Measurements from ENCODE around the gene CSE1L. TPM values are rescaled to one million over a fixed set of nuclear protein-coding genes. Genes with fewer than 3 reads are reported as not detected.
"Not testable (repeated sequence)": the region's sequence is repeated elsewhere in the genome, so short reads cannot be mapped to it uniquely, and the experiment has no call there.

CSE1L gene
- total RNA-seq, 4 donors from 2014 or later: 32.8 to 88.9 (median 70.1) TPM

DNA sequence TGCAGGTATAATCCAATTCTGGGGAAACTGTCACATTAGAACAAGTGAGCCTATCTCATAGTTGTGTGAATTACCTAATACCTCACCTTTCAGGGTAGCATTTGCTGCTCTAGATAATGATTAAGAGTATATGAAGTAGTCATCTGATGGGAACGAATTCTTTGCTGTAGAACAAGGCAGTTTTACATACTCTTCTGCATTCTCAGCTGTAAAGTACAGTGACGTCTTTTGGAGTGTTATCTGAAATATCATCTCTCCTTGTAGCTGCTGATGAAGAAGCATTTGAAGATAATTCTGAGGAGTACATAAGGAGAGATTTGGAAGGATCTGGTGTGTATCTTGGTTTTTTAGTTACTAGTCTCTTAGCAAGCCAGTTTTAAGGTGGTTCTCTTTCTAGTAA is 28.4 kb downstream of the CSE1L start:
- Histone ChIP-seq H3K4me1 (no peaks in the 10 kb centered on the region), H3K27ac (no peak overlapping the region), H3K36me3 (peaks cover 13 to 100% (median 39%) of the 10 kb centered on the region in 3 donors), H3K4me3 (no peak overlapping the region), H3K9me3 (no peaks in the 10 kb centered on the region), H3K27me3 (no peaks in the 10 kb centered on the region)
- no peak for DNase-seq
- intact Hi-C loops (cut with DNase I): no loop called here
- no peak for TF ChIP-seq POLR2A (IDR thresholded peaks at IDR 0.05)
- TF ChIP-seq CTCF (IDR thresholded peaks at IDR 0.05): no peak
- 82 to 94% methylated on average over 1 to 2 of the region's 2 CpGs for WGBS, 2 donors

DNA sequence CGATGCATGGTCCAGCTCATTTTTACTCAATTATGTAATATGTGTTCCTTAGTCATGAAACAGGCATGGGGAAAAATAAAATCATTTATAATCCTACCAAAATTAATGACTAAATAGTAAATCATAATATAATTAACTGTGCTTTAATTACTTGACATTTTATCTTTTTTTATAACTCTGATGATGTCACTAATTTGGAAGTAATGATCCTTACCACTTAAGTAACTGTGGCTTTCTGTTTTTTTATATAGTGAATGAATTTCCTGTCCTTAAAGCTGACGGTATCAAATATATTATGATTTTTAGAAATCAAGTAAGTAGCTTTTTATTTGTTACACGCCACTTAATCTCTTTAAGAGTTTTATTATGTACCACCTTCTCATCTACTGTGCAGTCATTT is 32.2 kb downstream of the CSE1L start:
- no peaks in the 10 kb centered on the region for H3K9me3 ChIP-seq
- 89 to 90% methylated on average over 3 of the region's 3 CpGs for WGBS, 2 donors
- H3K27me3 ChIP-seq: no peaks in the 10 kb centered on the region
- peaks cover 11 to 100% (median 41%) of the 10 kb centered on the region in 3 donors for H3K36me3 ChIP-seq
- no peaks in the 10 kb centered on the region for H3K4me1 ChIP-seq
- no peak overlapping the region for H3K4me3 ChIP-seq
- no peak for DNase-seq
- no peak for TF ChIP-seq CTCF (IDR thresholded peaks at IDR 0.05)
- TF ChIP-seq POLR2A (IDR thresholded peaks at IDR 0.05): no peak
- no peak overlapping the region for H3K27ac ChIP-seq
- intact Hi-C loops (cut with DNase I): no loop called here

DNA sequence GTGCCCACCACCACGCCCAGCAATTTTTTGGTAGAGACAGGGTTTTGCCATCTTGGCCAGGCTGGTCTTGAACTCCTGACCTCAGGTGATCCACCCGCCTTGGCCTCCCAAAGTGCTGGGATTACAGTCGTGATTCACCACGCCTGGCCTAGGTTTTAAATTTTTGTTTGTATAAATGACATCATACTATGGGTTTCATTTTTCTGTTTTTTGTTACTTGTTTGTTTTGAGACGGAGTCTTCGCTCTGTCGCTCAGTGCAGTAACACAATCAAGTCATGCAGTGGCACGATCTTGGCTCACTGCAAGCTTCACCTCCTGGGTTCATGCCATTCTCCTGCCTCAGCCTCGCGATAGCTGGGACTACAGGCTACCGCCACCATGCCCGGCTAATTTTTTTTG is 36.2 kb downstream of the CSE1L start:
- H3K4me1 ChIP-seq, H3K4me3 ChIP-seq, H3K9me3 ChIP-seq, DNase-seq, H3K27ac ChIP-seq, H3K27me3 ChIP-seq: not testable (repeated sequence)
- peaks cover 10 to 100% (median 41%) of the 10 kb centered on the region in 3 donors for H3K36me3 ChIP-seq
- intact Hi-C loops (cut with DNase I): loop anchor here (10.0 kb wide), 1 partner anchor 47 kb away; no protein-coding TSS in a partner anchor
- 76 to 91% methylated on average over 12 of the region's 12 CpGs for WGBS, 2 donors

DNA sequence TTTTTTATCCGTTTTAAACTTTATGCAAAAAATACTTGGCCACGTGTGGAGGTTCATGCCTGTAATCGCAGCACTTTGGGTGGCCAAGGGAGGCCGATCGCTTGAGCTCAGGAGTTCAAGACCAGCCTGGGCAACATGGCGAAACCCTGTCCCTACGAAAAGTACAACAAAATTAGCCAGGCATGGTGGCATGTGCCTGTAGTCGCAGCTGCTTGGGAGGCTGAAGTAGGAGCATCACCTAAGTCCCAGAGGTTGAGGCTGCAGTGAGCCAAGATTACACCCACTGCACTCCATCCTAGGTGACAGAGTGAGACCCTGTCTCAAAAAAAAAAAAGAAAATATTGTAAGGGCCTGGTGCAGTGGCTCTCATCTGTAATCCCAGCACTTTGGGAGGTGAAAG is 45.0 kb downstream of the CSE1L start:
- WGBS, 2 donors: 91 to 97% methylated on average over 8 of the region's 8 CpGs
- DNase-seq: no peak
- H3K27ac ChIP-seq: no peak overlapping the region
- peaks cover 10 to 100% (median 53%) of the 10 kb centered on the region in 3 donors for H3K36me3 ChIP-seq
- H3K4me1 ChIP-seq: no peaks in the 10 kb centered on the region
- no peaks in the 10 kb centered on the region for H3K9me3 ChIP-seq
- TF ChIP-seq CTCF (IDR thresholded peaks at IDR 0.05) (no peak), POLR2A (IDR thresholded peaks at IDR 0.05) (no peak)
- intact Hi-C loops (cut with DNase I): no loop called here
- H3K27me3 ChIP-seq: no peaks in the 10 kb centered on the region
- H3K4me3 ChIP-seq: no peak overlapping the region

GRCh38 chr20:49091762-49092161 is 45.6 kb downstream of the CSE1L start:
- Histone ChIP-seq H3K4me3 (no peak overlapping the region), H3K27me3 (no peaks in the 10 kb centered on the region), H3K27ac (no peak overlapping the region), H3K36me3 (peaks cover 10 to 100% (median 56%) of the 10 kb centered on the region in 3 donors), H3K4me1 (no peaks in the 10 kb centered on the region), H3K9me3 (no peaks in the 10 kb centered on the region)
- WGBS, 2 donors: 89 to 97% methylated on average over 1 of the region's 1 CpG
- intact Hi-C loops (cut with DNase I): no loop called here
- TF ChIP-seq CTCF (IDR thresholded peaks at IDR 0.05): no peak
- TF ChIP-seq POLR2A (IDR thresholded peaks at IDR 0.05): no peak
- no peak for DNase-seq

GRCh38 chr20:49096203-49096730 is 50.2 kb downstream of the CSE1L start:
- no peaks in the 10 kb centered on the region for H3K9me3 ChIP-seq
- WGBS, 2 donors: 84 to 87% methylated on average over 7 of the region's 7 CpGs
- intact Hi-C loops (cut with DNase I): no loop called here
- H3K27me3 ChIP-seq: no peaks in the 10 kb centered on the region
- TF ChIP-seq CTCF (IDR thresholded peaks at IDR 0.05) (no peak), POLR2A (IDR thresholded peaks at IDR 0.05) (no peak)
- DNase-seq: no peak
- H3K36me3 ChIP-seq: peaks cover 10 to 100% (median 24%) of the 10 kb centered on the region in 3 donors
- H3K27ac ChIP-seq: no peak overlapping the region
- H3K4me3 ChIP-seq: no peak overlapping the region
- no peaks in the 10 kb centered on the region for H3K4me1 ChIP-seq
